DMS53 treated with DMSO at 0.1 percent for 48 hours (cell line): Measurements from ENCODE around the gene AGO4.
"Not testable (repeated sequence)": the region's sequence is repeated elsewhere in the genome, so short reads cannot be mapped to it uniquely, and the experiment has no call there.

ENCODE experiments used
- DNase-seq: peaks from one replicate; lab custom pipeline; 2025; ENCODE audit not compliant: unreplicated experiment; lab: John Stamatoyannopoulos, UW

The AGO4 gene

GRCh38 chr1:35807614-35808449 lies at the start of gene AGO4:
Gene AGO4 (plus strand): TSS chr1:35808016. CDS start chr1:35808417, 401 bp downstream.
- DNase-seq: peak; percentile 23

GRCh38 chr1:35762141-35762540 lies 45.7 kb upstream of the AGO4 start:
- no peak for DNase-seq

GRCh38 chr1:35763201-35763600 lies 44.6 kb upstream of the AGO4 start:
- DNase-seq: no peak

- DNase-seq: no peak
These were observed 43.5 kb upstream of the AGO4 start for GRCh38 chr1:35764283-35764682.

GRCh38 chr1:35768350-35769187 lies 39.2 kb upstream of the AGO4 start:
- no peak for DNase-seq

GRCh38 chr1:35769188-35769758 lies 38.5 kb upstream of the AGO4 start:
- peak; percentile 79 for DNase-seq

GRCh38 chr1:35773711-35774110 lies 34.1 kb upstream of the AGO4 start:
- no peak for DNase-seq

- DNase-seq: not testable (repeated sequence)
These were observed 31.6 kb upstream of the AGO4 start for GRCh38 chr1:35776172-35776571.

GRCh38 chr1:35777109-35777508 lies 30.7 kb upstream of the AGO4 start:
- DNase-seq: no peak

GRCh38 chr1:35783055-35783583 lies 24.7 kb upstream of the AGO4 start:
- DNase-seq: no peak

- not testable (repeated sequence) for DNase-seq
These were observed 23.5 kb upstream of the AGO4 start for GRCh38 chr1:35784364-35784763.

GRCh38 chr1:35788139-35788538 lies 19.7 kb upstream of the AGO4 start:
- no peak for DNase-seq

- no peak for DNase-seq
These were observed 17.1 kb upstream of the AGO4 start for GRCh38 chr1:35790670-35791069.

- no peak for DNase-seq
These were observed 12.5 kb upstream of the AGO4 start for GRCh38 chr1:35795295-35795694.

GRCh38 chr1:35797380-35797779 lies 10.4 kb upstream of the AGO4 start:
- DNase-seq: no peak

- not testable (repeated sequence) for DNase-seq
These were observed 9.8 kb upstream of the AGO4 start for GRCh38 chr1:35798019-35798418.

- DNase-seq: not testable (repeated sequence)
These were observed 7.5 kb upstream of the AGO4 start for GRCh38 chr1:35800167-35800887.

- no peak for DNase-seq
These were observed 766 bp downstream of the AGO4 start for GRCh38 chr1:35808450-35809113.

- no peak for DNase-seq
These were observed 1.6 kb downstream of the AGO4 start for GRCh38 chr1:35809114-35810095.
